LHCN-M2 (cell line): ENCODE data around the gene LRRC23. TPM values are rescaled to one million over a fixed set of nuclear protein-coding genes. Genes with fewer than 3 reads are reported as not detected.
"Not testable (repeated sequence)": the region's sequence is repeated elsewhere in the genome, so short reads cannot be mapped to it uniquely, and the experiment has no call there.

ENCODE experiments used
- DNase-seq: peaks from one replicate; pipeline ENCODE4 v3.0.0-alpha.2; 2012; ENCODE audit warnings: low read depth
- polyA plus RNA-seq: library from polyadenylated mRNA; unstranded; fragments of >200 nt; gene quantifications from one replicate; pipeline ENCODE4 v1.2.1, GENCODE V29; 2012; ENCODE audit warnings: missing spikeins
- total RNA-seq: library from RNA; depleted of rRNA; stranded (reverse); fragments of >200 nt; gene quantifications from 2 replicates; pipeline ENCODE4 v1.2.3, GENCODE V29; 2014; rRNA removed

The LRRC23 gene, protein sequence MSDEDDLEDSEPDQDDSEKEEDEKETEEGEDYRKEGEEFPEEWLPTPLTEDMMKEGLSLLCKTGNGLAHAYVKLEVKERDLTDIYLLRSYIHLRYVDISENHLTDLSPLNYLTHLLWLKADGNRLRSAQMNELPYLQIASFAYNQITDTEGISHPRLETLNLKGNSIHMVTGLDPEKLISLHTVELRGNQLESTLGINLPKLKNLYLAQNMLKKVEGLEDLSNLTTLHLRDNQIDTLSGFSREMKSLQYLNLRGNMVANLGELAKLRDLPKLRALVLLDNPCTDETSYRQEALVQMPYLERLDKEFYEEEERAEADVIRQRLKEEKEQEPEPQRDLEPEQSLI
- total RNA-seq, result 4.0 and 5.3 TPM in 2 replicates
- polyA plus RNA-seq, result 10.0 TPM

DNA sequence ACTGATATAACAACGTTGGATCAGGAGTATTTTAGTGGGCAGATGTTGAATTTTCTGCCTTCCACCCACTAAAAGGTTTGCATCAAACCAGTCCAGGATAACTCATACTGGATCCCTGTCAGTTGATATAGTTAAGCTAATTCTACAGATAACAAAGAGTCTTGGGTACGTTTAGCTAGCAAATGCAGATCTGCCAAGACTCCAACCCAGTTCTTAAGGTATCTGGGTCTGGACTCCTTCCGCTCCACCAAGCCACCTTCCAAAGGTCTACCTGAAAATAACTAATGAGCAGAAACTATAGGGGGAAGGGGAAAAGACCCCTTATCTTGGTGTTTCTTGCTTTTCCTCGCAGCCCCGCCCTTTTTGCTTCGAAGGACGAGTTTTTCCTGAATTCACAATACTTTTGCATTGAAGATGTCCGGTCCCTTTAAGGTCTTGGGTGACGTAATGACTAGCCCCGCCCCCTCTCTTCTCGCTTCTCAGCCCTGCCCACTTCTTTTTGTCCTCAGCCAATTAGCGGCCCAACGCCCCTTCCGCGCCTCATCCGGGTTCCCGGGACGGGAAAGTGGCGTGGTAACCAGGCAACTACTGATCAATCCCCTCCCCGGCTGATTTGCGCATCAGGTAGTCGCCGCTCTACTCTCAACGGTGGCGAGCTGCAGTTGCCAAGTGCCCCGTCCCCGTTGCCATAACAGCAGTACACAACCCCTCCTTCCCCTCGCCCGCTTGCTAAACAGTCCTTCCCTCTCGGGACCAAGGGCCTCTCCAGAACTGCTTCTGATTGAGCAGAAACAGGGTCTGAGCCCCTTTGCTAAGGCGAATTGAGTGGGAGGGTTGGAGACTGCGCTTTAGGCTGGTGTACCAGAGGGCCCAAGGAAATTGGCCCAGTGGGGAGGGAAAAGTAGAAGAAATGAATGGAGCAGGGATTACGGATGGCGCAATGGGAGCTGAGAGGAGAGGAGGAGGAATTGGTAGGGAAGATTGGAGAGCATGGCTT lies at the start of gene LRRC23:
TSS of gene LRRC23 (plus strand) at position 543 of the 997 bp plus-strand sequence. CDS start 812 bp downstream, outside the sequence.
- DNase-seq, result peak; percentile 92

DNA sequence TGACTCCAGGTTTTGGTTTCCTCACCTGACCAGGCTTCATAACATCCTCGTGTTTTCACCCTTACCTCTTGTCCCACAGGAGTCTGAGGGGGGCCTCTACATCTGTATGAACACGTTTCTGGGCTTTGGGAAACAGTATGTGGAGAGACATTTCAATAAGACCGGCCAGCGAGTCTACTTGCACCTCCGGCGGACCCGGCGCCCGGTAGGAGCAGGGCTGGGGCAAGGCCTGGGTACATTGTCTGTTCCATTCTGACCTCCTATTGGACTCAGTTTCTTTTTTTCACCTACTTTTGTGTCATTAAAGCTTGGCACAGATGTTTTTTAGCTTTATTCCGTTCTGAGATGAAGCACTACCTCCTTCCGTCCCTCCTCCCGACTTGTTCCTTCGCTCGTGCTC lies 49.3 kb upstream of the LRRC23 start:
- no peak for DNase-seq

DNA sequence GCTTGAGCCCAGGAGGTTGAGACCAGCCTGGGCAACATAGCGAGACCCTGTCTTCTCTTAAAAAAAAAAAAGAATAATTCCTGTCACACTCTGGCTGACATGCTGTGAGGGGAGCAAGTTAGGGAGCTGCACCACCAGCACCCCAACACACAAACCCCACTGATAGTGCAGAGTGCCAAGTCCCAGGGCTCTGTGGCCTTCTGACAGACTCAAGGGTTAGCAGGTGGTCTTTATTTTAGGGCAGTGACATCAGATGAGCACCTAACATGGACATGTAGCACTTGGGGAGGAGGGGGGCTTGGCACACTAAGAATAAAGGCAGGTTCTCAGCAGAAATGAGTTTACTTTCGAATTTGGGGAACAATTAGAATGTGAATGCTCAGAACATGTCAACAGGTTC lies 45.8 kb upstream of the LRRC23 start:
- DNase-seq, result no peak

DNA sequence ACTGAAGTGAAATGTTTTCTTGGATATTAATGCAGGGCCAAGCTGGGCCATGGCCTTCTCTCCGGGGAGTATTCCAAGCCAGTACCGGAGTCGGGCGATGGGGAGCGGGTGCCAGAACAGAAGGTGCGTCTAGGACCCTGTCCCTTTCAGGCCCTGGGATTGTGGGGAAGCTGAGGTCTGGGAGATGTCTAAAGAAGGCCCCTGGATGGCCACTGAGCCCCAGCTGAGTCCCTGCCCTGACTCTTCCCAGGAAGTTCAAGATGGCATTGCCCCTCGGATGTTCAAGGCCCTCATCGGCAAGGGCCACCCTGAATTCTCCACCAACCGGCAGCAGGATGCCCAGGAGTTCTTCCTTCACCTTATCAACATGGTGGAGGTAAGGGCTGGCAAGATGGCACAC lies 44.5 kb upstream of the LRRC23 start:
- DNase-seq, result no peak

DNA sequence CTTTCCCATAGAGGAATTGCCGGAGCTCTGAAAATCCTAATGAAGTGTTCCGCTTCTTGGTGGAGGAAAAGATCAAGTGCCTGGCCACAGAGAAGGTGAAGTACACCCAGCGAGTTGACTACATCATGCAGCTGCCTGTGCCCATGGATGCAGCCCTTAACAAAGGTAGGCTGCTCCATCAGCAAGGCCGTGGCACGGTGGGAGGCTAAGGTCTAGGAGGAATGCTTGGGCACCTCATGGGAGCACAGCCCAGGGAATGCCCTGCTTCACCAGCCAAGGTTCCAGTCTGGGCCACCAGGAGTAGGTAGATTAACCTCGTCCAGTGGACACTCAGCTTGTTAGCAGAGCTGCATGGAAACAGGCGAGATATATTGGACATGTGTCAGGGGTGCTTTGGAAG lies 43.7 kb upstream of the LRRC23 start:
- no peak for DNase-seq

DNA sequence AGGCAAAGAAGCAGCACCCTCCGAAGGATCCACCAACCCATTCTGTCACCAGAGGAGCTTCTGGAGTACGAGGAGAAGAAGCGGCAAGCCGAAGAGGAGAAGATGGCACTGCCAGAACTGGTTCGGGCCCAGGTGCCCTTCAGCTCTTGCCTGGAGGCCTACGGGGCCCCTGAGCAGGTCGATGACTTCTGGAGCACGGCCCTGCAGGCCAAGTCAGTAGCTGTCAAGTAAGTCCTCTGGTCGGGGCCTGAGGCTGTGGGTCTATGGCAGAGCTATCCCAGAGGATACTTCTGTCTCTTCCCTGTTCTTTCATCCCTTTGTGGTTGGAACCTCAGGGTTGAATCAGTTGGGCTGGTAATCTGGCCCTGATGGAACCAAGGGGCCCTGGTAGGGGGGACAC lies 43.2 kb upstream of the LRRC23 start:
- DNase-seq, result no peak

DNA sequence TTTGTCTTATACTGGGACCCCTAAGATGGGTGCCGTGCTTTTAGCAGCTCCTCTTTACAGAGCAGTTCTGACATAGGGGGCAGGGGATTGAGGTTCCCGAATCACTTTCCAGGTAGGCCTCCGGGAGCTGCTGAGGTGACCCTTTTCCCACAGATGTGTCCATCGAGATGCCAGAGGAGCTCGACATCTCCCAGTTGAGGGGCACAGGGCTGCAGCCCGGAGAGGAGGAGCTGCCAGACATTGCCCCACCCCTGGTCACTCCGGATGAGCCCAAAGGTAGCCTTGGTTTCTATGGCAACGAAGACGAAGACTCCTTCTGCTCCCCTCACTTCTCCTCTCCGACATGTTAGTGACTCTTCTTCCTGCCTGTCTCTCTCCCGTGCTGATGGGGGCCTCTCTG lies 41.6 kb upstream of the LRRC23 start:
- no peak for DNase-seq

DNA sequence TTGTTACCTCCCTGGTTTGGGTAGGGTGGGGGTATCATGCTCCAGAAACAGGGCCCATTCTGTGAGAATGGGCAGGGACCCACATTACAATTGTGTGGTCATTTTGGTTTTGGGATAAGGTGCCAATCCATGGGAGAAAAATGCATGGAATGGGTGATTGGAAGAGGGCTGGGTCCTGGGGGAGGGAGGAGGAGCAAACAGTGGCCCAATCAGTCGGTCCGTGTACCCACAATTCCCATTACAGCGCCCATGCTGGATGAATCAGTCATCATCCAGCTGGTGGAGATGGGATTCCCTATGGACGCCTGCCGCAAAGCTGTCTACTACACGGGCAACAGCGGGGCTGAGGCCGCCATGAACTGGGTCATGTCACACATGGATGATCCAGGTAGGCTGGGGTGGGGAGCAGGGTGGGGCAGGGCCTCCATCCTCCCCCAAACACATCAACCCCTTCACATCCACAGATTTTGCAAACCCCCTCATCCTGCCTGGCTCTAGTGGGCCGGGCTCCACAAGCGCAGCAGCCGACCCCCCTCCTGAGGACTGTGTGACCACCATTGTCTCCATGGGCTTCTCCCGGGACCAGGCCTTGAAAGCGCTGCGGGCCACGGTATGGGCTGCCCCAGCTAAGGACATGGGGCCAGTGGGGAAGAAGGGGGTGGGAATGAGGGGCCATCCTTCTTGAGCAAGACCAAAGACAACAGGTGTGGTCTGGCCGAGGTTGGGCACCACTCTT lies 40.9 kb upstream of the LRRC23 start:
- DNase-seq, result peak; percentile 46

DNA sequence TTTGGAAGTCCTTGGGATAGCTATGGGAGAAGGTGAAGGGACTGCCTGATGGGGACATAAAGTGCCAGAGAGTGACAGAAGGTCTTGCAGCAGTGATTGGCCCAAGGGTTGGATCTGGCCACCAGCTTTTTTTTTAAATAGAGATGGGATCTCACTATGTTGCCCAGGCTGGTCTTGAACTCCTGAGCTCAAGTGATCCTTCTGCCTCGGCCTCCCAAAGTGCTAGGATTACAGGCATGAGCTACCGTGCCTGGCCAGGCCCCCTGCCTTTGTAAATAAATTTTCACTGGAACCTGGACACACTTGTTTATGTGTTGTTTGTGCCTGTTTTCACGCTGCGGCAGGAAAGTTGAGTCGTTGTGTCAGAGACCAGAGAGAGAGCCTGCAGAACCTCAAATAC lies 39.3 kb upstream of the LRRC23 start:
- not testable (repeated sequence) for DNase-seq

DNA sequence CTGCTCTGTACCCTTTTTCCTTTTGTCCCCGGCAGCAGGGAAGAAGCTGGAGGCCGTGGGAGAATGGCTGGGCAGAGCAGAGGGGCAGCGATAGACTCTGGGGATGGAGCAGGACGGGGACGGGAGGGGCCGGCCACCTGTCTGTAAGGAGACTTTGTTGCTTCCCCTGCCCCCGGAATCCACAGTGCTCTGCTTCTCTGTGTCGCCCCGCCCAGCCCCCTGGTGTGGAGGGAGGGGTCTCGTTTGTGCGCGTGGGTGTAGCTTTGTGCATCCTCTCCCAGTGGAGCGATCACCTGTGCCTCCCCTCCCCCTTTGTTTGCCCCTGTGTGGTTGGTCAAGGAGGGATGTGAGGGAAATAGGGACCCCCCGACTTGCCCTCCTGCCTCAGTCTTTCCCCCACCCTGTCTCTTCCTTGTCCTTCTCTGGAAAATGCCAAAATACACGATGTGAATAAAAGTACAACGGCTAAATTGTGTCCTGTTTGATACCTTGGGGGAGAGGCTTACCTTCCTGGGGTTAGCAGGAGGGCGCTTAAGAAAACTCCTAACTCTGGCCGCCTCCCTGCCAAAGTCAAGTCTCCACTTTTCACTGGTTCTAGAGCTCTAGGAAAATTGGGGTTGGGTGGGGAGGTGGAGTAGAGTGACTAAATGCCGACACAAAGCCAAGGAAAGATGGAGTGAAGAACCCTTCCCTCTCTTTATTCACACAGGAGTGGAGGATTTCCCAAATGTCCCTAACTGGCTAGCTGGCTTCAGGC lies 38.3 kb upstream of the LRRC23 start:
- no peak for DNase-seq

DNA sequence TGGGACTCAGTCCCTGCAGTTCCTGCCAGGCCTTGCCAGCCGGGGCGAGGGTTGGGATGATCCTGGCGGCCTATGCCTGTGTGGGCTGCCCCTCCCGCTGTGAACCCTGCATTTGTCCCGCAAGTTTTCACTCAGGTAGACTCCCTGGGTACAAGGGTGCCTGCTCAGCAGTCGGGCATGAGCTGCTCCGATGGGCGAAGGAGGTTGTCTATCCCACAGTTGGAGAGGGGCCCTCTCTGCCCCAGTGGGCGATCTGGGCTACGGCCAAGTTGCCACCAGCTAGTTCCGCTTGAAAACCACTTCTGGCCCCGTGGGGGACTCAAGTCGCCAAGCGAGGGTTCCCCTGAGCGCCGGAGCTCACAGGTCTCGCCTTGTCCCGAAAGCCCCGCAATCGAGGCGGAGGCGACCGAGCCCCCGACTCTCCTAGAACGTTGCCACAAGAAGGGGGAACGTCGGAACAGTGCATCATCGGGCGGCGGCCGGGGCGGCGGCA lies 37.7 kb upstream of the LRRC23 start:
- DNase-seq, result no peak

DNA sequence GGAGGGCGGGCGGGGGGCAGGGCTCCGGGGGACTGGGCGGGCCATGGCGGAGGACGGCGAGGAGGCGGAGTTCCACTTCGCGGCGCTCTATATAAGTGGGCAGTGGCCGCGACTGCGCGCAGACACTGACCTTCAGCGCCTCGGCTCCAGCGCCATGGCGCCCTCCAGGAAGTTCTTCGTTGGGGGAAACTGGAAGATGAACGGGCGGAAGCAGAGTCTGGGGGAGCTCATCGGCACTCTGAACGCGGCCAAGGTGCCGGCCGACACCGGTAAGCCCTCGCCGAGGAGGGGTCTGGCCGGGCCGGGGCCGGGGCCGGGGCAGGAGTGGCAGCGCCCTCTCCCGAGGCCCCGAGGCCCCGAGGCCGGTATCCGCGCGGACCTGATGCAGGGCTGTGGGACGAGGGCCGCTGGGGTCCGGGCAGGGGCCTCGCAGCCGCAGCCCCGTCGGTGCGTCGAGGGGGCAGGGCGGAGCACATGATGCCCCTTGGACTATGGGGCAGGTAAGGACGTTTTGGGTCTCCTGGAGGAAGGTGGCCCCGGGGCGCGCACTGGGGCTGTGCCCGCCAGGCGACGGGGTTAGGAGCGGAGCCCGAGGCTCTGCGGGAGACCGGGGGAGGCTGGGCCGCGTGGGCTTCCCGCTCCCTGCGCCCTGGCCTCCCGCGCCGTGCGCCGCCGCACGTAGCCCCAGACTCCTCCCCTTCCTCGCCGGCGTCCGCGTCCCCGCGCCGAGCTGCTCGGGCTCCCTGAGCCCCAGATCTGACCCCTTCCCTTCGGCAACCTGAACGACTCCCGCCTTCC lies 37.0 kb upstream of the LRRC23 start, which contains the start of gene TPI1:
TSS of gene TPI1 (plus strand) at position 119 of the 798 bp plus-strand sequence. CDS start at position 155, 36 bp downstream.
- peak; percentile 77 for DNase-seq

DNA sequence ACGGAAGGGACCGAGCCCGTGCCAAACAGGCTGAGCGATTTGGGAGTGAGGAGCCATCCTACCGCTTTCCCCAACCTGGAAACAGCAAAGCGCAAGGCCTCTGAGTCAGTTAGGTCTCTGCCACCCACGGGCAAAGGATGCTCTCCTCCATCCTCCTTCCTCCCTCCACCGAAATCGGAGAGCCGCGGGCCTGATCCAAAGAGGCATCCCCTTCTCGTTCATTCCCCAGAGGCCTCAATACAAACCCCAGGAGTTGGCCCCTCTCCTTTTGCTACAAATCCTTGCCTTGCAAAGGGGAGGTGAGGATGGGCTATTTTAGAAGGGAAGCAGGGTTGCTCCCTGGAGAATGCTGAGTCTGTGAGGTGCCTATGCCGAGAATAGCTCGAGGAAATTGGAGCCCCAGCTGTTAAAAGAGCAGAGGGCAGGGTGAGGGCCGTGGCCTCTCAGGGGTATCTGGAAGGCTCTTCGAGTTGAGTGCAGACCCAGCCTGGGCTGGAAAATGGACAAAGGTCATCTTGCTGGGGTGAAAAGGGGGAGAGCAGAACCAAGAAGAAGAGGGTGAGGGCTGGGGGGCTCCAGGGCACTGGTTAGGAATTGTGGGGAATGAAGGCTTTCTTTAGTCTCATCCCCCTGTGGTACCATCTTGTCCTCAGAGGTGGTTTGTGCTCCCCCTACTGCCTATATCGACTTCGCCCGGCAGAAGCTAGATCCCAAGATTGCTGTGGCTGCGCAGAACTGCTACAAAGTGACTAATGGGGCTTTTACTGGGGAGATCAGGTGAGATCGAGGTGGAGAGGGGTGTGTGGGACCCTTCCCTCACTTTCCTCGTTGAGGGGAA lies 36.2 kb upstream of the LRRC23 start:
- peak; percentile 28 for DNase-seq

DNA sequence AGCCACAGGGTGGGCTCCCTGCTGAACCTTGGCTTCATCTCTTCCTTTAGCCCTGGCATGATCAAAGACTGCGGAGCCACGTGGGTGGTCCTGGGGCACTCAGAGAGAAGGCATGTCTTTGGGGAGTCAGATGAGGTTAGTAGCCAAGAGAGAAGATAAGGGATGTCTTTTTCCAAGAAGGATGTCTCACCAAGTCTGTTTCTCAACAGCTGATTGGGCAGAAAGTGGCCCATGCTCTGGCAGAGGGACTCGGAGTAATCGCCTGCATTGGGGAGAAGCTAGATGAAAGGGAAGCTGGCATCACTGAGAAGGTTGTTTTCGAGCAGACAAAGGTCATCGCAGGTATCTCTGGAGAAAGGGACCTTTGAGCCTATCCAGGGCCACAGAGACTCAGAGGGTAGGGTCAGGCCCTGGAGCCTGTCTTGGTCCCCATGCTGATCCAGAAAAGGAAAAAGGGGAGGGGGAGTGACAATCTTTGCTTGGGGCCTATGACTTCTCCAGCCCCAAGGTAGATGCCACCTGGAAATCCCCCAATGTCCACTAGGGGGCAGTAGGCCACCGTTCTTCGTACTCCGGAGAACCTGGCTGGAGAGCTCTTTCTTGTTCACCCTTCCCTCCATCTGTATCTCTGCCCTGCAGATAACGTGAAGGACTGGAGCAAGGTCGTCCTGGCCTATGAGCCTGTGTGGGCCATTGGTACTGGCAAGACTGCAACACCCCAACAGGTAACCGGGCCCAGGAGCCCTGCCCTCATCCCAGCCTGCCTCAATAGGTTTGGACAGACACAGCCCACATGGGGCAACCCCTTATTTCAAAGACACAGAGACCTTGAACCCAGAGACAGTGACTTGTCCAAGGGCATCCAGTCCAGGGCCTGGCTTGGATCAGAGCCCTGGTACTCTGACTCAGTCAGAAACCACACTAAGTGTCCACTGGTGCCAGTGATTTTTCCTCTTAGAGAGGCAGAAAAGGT lies 35.3 kb upstream of the LRRC23 start:
- peak; percentile 66 for DNase-seq

DNA sequence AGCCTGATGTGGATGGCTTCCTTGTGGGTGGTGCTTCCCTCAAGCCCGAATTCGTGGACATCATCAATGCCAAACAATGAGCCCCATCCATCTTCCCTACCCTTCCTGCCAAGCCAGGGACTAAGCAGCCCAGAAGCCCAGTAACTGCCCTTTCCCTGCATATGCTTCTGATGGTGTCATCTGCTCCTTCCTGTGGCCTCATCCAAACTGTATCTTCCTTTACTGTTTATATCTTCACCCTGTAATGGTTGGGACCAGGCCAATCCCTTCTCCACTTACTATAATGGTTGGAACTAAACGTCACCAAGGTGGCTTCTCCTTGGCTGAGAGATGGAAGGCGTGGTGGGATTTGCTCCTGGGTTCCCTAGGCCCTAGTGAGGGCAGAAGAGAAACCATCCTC lies 34.3 kb upstream of the LRRC23 start:
- DNase-seq, result not testable (repeated sequence)

DNA sequence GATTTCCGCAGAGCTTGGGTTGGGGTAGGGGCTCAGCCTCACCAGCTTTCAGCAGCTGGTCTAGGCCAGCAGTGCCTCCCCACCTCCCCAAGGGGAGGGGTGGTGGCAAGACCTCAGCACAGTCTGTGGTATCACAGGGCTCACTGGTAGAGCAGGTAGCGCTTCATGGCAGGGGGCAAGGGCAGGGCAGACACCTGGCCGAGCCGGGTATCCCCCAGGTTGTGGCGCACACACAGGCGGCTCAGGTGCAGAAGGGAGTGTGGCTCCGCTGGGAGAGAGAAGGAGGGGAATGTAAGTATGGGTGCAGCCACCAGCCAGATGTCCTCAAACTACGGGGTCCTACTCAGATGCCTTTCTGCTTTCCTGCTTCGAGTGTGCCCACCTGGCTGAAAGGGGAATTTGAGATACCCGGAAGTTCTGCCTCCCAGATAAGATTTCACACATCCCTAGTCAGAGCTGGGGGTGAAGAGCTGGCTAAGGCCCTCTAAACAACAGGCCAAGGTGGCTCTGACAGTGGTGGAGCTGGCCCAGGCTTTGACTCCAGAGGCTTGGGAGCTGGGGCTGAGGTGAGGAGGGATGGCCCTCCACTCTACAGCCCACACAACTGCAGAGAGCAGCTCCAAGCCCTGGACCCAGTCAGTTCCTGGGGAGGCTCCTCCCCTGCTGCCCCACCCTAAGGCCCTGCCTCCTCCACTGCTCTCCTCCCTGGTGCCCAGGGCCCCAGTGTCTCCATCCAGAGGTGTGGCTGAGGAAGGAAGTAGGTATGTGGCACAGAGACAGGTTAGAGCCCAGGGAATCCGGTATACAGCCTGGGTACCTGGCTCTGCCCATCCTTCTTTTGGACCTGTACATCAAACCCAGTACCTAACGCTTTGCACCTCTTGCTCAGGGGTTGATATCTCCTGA lies 33.3 kb upstream of the LRRC23 start:
- DNase-seq, result peak; percentile 31
